ENCODE measurements around the gene STK32C.
A peak's percentile ranks its signal among the peaks of the same experiment; 100 is the strongest.

STK32C gene

GRCh38 chr10:132264306-132264950 is 43.3 kb downstream of the STK32C start:
- no peak for DNase-seq

GRCh38 chr10:132263866-132264265 is 43.9 kb downstream of the STK32C start:
- DNase-seq, result no peak

GRCh38 chr10:132259702-132260482 is 47.9 kb downstream of the STK32C start:
- DNase-seq, result peak in 1 of 14 donors; percentile 61

- no peak for DNase-seq
Measured at GRCh38 chr10:132258423-132258822, 49.3 kb downstream of the STK32C start.

GRCh38 chr10:132257907-132258306 is 49.8 kb downstream of the STK32C start:
- DNase-seq, result no peak

- peak in 1 of 14 donors; percentile 40 for DNase-seq
Measured at GRCh38 chr10:132257271-132257670, 50.5 kb downstream of the STK32C start.

- DNase-seq, result no peak
Measured at GRCh38 chr10:132256866-132257265, 50.9 kb downstream of the STK32C start.

- no peak for DNase-seq
Measured at GRCh38 chr10:132255489-132256344, 52.0 kb downstream of the STK32C start.

- no peak for DNase-seq
Measured at GRCh38 chr10:132254841-132255240, 52.9 kb downstream of the STK32C start.

- peak in 1 of 14 donors; percentile 77 for DNase-seq
Measured at GRCh38 chr10:132253092-132253687, 54.6 kb downstream of the STK32C start.

- no peak for DNase-seq
Measured at GRCh38 chr10:132252412-132252811, 55.3 kb downstream of the STK32C start.

- no peak for DNase-seq
Measured at GRCh38 chr10:132251928-132252327, 55.8 kb downstream of the STK32C start.

- no peak for DNase-seq
Measured at GRCh38 chr10:132250481-132251475, 57.0 kb downstream of the STK32C start.

- DNase-seq, result no peak
Measured at GRCh38 chr10:132249824-132250375, 57.9 kb downstream of the STK32C start.

GRCh38 chr10:132249226-132249724 is 58.5 kb downstream of the STK32C start:
- no peak for DNase-seq

GRCh38 chr10:132248455-132249225 is 59.1 kb downstream of the STK32C start:
- peak in 1 of 14 donors; percentile 22 for DNase-seq

- no peak for DNase-seq
Measured at GRCh38 chr10:132247943-132248342, 59.8 kb downstream of the STK32C start.

- no peak for DNase-seq
Measured at GRCh38 chr10:132246296-132246695, 61.5 kb downstream of the STK32C start.

GRCh38 chr10:132245056-132245455 is 62.7 kb downstream of the STK32C start:
- DNase-seq, result peak in 3 of 14 donors; percentile 10 to 17 (median 15)

- DNase-seq, result no peak
Measured at GRCh38 chr10:132243626-132244025, 64.1 kb downstream of the STK32C start.
